Measurements from ENCODE around the gene YPEL3.
"Not testable (repeated sequence)": the region's sequence is repeated elsewhere in the genome, so short reads cannot be mapped to it uniquely, and the experiment has no call there.

YPEL3 gene

DNA sequence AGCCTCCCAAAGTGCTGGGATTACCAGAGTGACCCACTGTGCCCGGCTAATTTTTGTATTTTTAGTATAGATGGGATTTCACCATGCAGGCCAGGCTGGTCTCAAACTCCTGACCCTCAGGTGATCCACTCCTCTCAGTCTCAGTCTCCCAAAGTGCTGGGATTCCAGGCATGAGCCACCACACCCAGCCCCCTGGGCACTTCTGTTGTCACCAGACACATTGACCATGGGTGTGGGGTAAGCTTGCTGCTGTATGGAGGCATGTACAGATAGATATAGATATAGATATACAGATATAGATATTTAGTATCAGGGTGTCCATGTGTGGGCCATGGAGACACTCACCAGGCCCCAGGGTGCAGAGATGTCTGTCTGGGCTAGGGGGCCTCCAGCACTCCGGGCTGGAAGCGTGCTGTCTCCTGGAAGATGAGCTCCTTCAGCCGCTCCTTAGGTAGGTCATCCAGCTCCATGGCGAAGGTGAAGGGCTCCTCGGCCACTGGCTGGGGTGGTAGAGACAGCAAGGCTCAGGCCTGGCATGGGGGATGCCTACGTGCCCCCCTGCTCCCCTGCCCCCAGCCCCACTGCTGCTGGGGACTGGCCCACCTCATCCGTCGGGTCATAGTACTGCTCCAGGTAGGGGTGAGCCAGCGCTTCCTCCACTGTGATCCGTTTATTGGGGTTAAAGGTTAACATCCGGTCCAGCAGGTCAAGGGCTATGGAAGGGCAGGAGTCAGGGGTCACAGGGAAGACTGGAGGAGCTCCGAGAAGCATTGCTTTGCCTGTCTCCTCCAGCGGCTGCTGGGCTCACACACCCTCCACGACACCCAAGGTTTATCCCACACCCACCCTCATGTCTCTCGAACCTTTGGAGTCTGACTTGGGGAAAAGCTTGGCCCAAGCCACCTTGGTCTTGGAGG, 20.5 kb upstream of the YPEL3 start:
- DNase-seq (ENCODE audit: low spot score): no peak

DNA sequence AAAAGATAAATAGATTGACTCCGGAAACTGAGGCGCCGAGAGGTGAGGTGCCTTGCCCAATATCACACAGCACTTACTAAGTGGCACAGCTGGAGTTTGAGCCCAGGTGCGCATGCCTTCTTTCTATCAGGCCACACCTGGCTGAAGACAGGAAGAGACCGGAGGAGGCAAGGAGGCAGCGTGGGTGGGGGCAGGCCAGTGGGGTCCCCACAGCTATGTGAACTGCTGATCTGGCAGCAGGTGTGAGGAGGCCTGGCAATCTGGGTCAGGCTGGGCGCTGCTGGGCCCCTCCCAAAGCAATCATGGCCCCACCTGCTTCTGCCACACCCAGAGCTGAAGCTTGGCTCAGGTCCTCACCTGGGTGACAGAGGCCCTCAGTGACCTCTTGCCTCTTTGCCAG, 19.2 kb upstream of the YPEL3 start:
- DNase-seq (ENCODE audit: low spot score): peak; percentile 49

DNA sequence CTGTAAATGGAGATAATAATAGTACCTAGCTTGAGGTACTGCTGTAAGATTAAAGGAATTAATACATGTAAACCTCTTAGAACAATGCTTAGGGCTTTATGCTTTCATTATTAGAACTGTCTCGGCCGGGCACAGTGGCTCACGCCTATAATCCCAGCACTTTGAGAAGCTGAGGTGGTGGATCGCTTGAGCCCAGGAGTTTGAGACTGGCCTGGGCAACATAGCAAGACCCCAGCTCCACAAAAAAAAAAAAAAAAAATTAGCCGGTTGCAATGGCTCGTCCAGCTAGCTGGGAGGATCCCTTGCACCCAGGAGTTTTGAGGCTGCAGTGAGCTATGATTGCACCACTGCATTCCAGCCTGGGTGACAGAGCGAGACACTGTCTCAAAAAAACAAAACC, 18.8 kb upstream of the YPEL3 start:
- not testable (repeated sequence) for DNase-seq (ENCODE audit: low spot score)

DNA sequence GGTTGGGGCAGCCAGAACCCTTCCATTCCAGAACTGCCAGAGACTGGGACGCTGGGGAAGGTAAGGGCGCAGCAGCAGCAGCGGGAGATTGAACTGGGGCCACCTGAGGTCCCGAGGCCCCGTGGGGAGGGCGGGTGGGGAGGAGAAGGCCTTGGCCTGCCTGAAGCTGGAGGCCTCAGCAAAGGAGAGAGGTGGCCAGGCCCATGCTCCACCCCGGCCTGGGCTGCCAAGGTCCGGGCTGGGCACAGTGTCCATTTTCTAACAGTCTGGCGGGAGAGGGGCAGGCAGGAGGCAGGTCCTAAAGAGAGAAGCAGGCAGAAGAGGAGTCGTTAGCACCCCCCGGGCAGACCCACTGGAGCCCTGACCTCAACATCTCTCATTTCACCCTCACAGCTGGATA, 18.4 kb upstream of the YPEL3 start:
- no peak for DNase-seq (ENCODE audit: low spot score)

DNA sequence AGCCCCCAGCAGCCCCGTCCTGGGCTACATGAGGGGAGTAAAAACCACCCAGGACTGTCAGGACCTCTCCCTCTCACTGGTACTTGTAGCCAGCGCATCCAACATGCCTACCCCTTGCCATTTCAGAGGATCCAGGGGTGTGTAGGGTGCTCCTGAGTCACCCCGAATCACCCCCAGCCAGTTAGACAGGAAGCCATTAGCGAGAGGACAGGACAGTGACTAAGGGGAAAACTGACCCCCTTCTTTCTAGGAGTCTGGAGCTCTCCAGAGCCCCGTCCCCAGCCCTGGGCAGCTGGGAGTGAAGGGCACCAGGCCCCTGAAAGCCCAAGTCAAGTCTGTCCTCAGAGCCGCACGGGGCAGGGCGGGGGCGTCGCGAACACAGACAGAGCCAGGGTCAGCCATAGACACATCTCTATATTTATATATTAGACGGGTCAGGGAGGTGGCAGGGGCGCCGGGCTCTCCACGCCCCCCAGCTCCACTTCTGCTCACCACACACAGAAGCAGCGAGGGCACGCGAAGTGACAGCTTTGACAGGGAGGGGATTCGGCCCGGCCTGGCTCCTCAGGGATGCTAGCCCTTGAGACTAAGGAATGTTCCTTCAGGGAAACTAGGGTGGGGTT, 17.8 kb upstream of the YPEL3 start:
- DNase-seq (ENCODE audit: low spot score): no peak

DNA sequence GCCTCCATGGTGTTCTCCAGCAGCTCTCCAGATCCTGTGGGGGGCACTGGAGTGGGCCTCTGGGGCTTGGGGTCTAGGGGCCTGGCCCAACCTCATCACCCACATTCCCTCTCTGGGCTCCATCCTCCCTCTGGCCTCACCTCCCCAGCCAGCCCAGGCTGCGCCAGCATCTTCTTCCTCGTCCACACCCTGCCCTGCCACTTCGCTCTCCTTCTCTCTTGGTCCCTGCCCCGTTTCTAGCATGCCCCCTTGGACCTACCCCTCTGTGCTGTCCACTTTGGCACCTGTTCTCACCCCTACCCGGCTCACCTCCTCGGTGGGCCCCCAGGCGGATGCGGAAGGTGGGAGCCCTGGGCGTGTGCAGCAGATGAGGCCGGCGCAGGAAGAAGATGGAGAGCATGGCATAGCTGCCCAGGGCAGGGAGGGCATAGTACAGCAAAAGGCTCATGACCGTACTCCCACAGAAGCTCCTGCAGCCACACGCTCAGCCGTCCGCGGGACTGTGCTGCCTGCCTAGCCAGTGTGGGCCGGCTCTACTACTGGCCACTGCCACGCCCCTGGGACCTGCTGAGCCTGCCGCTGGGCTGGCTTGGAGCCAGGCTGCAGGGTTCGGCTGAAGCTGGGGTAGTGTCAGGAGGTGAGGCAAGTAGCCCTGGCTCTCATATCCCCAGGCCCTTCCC, 17.2 kb upstream of the YPEL3 start, which contains the start of gene GDPD3:
Gene GDPD3, minus strand, starts transcription at position 507 of the 680 bp plus-strand sequence. Its CDS starts 59 bp downstream, at position 448.
- no peak for DNase-seq (ENCODE audit: low spot score)

DNA sequence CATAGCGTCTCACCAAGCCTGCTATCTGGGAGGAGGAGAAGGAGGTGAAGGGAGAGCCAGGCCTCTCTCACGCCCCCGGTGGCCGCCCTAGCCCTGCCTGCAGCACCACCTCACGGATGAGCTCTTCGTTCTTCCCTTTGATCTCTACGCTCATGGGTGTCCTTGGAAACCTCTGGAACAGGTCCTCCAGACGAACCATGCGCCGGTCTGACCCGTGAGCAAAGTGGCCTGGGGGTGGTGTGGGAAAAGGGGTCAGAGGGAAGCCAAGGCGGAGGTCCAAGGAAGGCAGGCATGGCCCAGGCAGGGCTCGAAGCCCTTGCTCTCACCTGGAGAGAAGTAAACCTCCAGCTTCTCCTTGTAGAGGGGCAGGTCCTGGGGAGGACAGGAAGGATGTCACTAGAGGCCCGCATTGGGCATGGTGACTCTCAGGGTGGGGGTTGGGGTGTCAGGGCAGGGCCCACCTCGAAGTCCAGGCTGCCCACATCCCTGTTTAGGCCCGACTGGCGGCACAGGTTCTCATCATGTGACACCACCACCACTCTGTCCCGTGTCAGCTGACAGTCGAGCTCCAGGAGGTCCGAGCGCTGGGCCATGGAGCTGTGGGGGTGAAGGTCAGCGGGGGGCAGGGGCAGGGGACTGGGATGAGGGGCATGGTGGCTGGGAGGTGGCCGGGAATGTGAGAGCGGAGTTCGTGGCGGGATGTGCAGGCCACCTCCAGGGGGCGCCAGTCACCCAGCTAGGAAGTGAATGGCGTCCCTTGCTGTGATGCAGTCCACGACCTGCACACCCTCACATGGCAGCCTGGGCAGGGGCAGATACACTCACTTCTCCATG, 16.4 kb upstream of the YPEL3 start:
- DNase-seq (ENCODE audit: low spot score): peak; percentile 54

DNA sequence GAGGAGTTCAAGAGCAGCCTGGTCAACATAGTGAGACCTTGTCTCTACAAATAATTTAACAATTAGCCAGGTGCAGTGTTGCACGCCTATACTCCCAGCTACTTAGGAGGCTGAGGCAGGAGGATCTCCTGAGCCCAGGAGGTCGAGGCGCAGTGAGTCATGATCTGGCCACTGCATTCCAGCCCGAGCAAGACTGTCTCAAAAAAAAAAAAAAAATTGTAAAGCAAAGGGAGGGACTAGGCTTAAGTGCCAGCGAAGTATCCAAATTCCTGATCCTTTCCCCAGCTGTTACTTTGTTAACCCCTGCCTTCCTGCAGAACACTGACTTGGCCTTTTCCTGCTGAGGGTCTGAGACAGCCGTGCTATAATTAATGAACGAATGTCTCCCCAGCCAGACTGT, 14.6 kb upstream of the YPEL3 start:
- no peak for DNase-seq (ENCODE audit: low spot score)

DNA sequence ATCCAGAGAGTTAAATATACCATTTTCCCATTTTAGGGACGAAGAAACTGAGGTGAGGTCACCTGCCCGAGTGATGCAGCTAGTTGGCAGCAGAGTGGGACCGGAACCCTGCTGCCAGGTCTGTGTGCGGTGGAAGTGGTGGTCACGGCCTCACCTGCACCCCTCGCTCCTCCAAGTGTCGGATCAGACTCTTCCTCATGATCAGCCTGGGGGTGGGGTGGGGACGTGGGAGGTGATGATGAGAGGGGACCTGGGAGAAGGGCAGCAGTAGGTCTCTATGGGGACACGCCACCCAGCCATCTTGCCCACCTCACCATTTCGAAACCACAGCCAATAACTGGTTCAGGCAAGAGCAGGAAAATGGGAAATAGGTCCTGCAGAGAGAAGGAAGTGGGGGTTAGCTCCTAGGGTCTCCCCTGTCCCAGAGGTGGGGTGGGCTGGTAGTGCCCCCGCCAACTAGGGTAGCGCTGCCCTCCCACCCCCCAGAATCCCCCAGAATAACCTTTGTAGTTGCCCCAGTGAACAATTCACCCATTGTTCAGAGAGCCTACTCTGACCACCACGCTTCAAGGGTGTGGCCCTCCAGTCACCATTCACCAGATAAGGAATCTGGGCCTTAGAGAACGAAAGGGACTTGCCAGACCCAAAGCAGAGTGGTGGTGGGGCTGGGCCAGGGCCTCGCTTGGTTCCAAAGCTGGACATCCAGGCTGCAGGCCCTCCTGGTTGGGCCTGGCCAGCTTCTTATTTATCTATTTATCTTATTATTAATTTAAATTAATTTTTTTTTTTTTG, 12.2 kb upstream of the YPEL3 start:
- DNase-seq (ENCODE audit: low spot score): no peak

DNA sequence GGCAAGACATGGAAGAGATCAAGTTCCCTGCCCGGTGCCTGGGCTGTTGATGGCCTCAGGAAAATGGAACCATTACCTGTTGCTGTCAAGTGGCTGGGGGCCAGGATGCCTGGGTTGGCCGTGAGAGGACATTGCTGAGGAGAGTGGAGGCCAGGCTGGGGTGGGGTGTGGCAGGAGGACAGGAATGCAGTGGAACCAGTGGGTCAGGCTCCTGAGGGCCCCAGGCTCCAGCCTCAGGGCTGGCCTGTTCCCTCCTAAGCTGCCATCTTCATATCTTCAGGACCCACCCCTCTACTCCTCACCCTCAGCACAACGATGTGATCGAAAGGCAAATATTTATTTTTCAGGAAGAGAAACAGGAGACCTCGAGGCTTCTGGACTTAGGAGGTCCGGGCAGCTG, 8.5 kb upstream of the YPEL3 start:
- no peak for DNase-seq (ENCODE audit: low spot score)

DNA sequence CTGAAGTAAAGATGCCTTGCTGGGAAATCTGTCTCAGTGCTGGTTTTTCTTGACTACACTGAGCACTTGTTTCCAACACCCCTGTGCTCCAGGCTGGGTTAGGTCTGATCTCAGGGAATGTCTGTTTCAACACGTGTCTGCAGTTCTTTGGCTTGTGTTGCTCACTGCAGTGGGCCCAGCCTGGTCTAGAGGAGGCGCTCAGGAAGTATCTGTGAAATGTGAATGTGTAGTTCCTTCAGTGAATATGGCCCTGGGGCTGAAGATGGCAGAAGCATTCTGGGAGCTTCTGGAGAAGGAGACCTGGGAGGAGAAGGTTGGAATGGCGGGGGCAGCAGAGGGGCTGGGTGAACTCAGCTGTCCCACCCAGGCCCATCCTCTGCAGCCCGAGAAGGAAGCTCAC, 8.1 kb upstream of the YPEL3 start:
- DNase-seq (ENCODE audit: low spot score): no peak

DNA sequence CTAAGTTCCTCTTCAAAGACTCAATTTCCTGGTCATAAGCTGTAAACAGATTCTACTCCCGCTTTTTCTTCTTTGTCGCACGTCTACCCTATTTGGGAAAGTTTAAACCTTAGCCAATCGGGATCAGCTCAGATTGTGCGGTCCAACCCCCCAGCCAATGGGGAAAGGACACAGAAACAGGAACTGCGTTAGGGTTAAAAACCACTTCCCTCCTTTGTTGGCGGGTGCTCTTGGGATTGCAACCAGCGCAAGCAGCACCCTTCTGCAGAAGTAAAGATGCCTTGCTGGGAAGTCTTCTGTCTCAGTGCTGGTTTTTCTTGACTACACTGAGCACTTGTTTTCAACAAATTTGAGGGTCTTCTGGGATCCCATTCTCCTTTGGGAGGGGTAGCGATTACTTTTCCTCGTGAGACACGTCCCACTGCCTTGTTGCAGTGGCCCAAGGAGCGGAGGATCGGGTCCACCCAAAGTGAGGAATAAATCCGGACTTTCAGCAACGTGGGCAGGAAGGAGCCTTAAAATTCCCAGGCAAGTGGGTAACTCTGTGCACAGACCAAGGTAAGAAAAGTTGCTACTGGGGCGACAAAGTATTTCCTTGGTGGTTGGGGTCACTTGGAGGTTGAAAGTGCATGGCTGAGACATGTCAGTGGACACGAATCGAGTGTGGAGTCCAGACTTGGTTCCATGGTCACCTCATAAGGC, 1.0 kb upstream of the YPEL3 start:
- DNase-seq (ENCODE audit: low spot score): no peak

DNA sequence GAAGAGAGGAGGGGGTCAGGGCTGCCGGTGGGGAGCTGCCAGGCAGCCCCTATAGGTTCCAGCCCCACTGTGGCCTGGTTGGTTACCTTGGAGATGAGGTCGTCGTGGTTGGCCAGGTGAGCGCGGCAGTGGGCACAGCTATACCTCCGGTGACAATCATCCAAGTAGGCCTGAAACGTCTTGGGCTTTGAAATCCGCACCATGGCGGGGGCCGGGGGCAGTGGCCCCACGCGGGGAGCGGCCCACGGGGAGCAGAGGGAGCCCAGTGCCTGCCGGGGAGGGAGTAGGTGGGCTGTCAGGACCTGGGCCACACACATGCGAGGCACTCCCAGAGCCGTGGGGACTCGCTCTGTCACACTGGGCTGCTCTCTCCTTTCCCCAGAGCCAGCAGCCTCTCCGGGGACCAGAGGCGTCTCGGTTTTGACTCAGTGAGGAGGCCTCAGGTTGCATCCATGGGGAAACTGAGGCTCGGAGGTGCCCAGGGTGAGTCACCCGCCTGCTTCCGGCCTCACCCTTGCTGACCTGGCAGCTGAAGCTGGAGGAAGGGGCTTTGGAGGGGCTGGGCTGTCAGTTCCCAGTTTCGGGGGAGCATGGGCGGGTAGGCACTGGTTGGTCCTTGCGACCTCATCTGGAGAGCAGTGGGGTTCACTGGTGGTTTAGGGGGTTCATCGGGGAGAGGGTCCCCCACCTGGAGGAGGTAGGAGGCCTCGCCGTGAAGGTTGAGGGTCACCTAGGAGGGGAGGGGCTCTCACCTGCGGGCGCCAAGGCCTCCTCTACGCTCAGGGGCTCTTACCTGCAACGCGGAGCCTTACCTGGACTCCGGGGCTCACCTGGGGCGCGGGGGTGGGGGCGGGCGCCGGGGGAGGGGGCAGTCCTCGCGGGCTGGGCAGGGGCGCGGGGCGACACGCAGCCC, 591 bp downstream of the YPEL3 start:
- no peak for DNase-seq (ENCODE audit: low spot score)

DNA sequence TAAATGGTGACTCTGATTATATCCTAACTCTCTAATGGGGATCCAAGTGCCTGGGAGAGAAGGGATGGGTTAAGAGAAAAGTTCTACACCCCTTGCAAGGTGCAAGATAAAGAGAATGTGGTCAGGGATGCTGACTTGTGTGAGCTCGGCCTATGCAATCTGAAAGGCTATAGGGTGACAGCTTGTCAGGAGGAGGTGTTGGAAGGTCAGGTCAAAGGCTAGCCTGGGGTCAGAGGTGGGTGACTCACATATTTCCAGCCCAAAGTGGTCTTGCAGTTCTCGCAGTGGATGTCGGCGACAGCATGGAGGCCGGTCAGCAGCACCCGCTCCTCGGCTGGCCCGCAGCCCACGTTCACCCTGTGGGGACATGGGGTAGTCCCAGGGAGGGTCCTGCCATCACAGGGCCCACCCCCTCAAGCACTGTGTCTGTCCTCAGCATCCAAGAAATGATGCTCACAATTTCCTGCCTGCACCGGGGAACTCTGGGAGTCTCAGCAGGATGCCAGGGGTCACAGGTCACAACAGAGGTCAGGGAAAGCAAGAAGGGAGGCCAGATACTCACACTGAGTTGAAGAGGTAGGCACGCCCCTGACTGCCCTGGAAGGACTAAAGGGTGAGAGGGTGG, 1.4 kb downstream of the YPEL3 start:
- DNase-seq (ENCODE audit: low spot score): no peak

DNA sequence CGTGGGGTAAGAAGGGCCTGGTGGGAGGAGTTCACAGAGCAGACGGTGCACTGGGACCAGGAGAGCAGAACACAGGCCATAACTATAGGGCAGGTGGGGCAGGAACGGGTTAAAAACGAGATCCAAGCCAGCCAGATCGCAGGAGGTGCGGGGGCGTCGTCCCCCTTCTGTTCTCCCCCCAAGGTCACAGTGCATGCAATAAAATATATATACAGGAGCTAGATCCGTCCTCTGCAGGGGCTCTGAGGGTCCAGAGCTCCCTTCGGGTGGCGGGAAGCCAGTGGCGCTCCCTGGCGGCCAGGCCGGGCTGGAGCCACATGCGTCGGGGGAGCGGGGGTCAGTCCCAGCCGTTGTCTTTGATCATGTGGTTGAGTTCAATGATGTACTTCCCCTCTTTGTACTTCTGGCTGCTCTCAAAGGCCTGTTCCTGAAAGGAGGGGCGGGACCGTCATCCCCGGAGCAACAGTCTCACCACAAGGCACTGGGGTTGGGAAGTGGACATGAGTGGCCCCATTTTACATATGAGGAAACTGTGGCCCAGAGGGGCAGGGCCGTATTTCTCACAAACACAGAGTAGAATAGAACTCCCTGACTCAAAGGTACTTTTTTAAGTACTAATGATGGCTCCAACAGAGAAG, 3.5 kb downstream of the YPEL3 start:
- DNase-seq (ENCODE audit: low spot score): peak; percentile 60

DNA sequence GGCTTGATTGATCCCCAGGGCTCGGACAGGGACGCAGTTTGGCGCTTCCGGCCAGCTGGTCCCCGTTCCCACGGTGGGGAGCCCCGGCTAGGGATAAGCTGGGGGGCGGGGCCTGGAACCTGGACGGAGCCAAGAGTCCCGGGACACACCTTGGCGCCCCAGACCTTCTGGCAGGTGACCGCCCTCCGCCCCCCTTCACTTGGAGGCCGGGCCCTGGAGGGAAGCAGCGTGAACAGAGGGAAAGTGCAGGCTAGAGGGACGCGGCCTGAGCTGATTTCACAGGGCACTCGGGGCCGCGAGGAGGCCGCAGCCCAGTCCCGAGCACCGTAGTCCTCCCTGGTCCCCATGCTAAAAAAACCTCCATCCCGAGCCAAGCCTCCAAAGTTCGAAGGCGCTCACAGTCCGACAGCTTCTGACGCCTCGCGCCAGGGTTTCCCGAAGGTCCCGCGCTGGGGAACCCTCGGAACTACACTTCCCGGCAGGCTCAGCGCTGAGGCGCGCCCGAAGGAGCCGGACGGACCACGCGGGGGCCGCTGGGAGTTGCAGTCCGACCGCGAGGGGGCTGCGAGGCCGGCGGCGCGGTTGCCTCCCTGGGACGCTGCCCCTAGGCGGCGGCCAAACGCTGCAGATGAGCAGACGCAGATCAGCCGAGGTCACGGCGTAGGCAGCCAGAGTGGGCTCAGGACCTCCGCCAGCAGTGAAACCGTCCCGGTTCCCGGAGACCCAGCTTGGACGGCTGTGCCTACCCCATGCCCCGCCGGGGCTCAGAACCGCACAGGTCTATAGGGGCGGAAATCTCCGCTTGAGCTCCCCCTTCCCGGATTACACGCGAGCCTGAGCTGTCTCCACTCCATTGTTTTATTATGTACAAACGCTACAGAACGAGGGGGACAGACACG, 4.3 kb downstream of the YPEL3 start, which contains the start of gene TBX6:
Gene TBX6, minus strand, starts transcription at position 451 of the 899 bp plus-strand sequence. CDS start 731 bp downstream, outside the sequence.
- peak; percentile 93 for DNase-seq (ENCODE audit: low spot score)
